A549 (cell line): Measurements from ENCODE around the gene UBE3C. TPM values are rescaled to one million over a fixed set of nuclear protein-coding genes. Genes with fewer than 3 reads are reported as not detected.

ENCODE experiments used
- polyA plus RNA-seq, 4 experiments: library from polyadenylated mRNA; depleted of rRNA in 3 of 4; stranded (reverse); fragments of >200 nt; fragmentation: RNase III in 1 of 4; extraction: RNeasy Plus Mini Kit Qiagen cat#74134 plus additional on column Dnase treatment in 1 of 4; gene quantifications; 2 replicates in 3 of 4; 3 replicates in 1 of 4; pipeline ENCODE4 v1.2.3, GENCODE V29; 2011 to 2017
- small RNA-seq, 6 experiments: library from RNA; depleted of rRNA; stranded (forward); fragments of <200 nt; gene quantifications; one replicate each; pipeline ENCODE3, GENCODE V24; 2012

The UBE3C gene
- polyA plus RNA-seq, 2 of the 4 experiments (the other 2 are of a cell fraction), result 52.1 to 73.2 TPM

Small RNA genes lying within 50 kb of the gene (small RNA-seq; reads per million reads assigned to genes)
- 0 reads per million in 6 experiments for gene AC004975.1

Other genes starting within 250 kb of the UBE3C start
- 33.2 and 39.3 TPM in 2 replicates for gene LMBR1, start 245.7 kb upstream of the UBE3C start, polyA plus RNA-seq (2011; rRNA removed)
- 40.3 to 42.9 TPM (median 42.3 TPM) in 3 replicates for gene LMBR1, start 245.7 kb upstream of the UBE3C start, polyA plus RNA-seq (2017; fragmentation: RNase III; extraction: RNeasy Plus Mini Kit Qiagen cat#74134 plus additional on column Dnase treatment)
- gene NOM1, start 189.2 kb upstream of the UBE3C start, polyA plus RNA-seq (2011; rRNA removed), result 15.5 and 19.1 TPM in 2 replicates
- gene NOM1, start 189.2 kb upstream of the UBE3C start, polyA plus RNA-seq (2017; fragmentation: RNase III; extraction: RNeasy Plus Mini Kit Qiagen cat#74134 plus additional on column Dnase treatment), result 17.7 to 19.0 TPM (median 18.8 TPM) in 3 replicates
- 0.67 and 0.70 TPM in 2 replicates for gene MNX1, start 128.3 kb upstream of the UBE3C start, polyA plus RNA-seq (2011; rRNA removed)
- gene MNX1, start 128.3 kb upstream of the UBE3C start, polyA plus RNA-seq (2017; fragmentation: RNase III; extraction: RNeasy Plus Mini Kit Qiagen cat#74134 plus additional on column Dnase treatment), result 3.1 to 4.5 TPM (median 4.2 TPM) in 3 replicates
- gene DNAJB6, start 198.1 kb downstream of the UBE3C start, polyA plus RNA-seq (2011; rRNA removed), result 71.2 and 117 TPM in 2 replicates
- 128 to 136 TPM (median 131 TPM) in 3 replicates for gene DNAJB6, start 198.1 kb downstream of the UBE3C start, polyA plus RNA-seq (2017; fragmentation: RNase III; extraction: RNeasy Plus Mini Kit Qiagen cat#74134 plus additional on column Dnase treatment)